HCT116 (cell line): Measurements from ENCODE around the gene TMEM41A.

Experiments used
- CTCF ChIP-seq, 3 experiments: fragments of 200-600 bp in 1 of 3; sonication (generic) in 1 of 3; IDR thresholded peaks in 2 of 3; conservative IDR thresholded peaks in 1 of 3; 2 replicates each; pipeline ENCODE4 v1.5.1; 2012 to 2017; ENCODE audit warnings: low read depth in 2 of 3, low read length in 2 of 3, antibody characterized with exemption in 1 of 3, borderline replicate concordance in 1 of 3, control low read depth in 1 of 3, mild to moderate bottlenecking in 1 of 3, mixed read lengths in 1 of 3, mixed run types in 1 of 3, moderate library complexity in 1 of 3; ENCODE audit not compliant: insufficient read depth in 1 of 3
- EGR1 ChIP-seq: IDR thresholded peaks from 2 replicates; pipeline ENCODE4 v1.6.1; 2012; ENCODE audit warnings: low read depth
- POLR2A ChIP-seq: IDR thresholded peaks from 2 replicates; pipeline ENCODE4 v1.7.0; 2011; ENCODE audit warnings: borderline replicate concordance; ENCODE audit not compliant: insufficient read depth, insufficient read length; ENCODE audit errors: extremely low read depth
- REST ChIP-seq: IDR thresholded peaks from 2 replicates; pipeline ENCODE4 v1.6.1; 2012; ENCODE audit warnings: low read depth
- SRF ChIP-seq: IDR thresholded peaks from 2 replicates; pipeline ENCODE4 v1.6.1; 2012; ENCODE audit warnings: low read depth
- YY1 ChIP-seq: IDR thresholded peaks from 2 replicates; pipeline ENCODE4 v1.6.1; 2011; ENCODE audit warnings: low read length, low read depth, moderate library complexity, mild to moderate bottlenecking; ENCODE audit not compliant: insufficient replicate concordance; ENCODE audit errors: extremely low read depth

- TF ChIP-seq EGR1 (no peak), POLR2A (no peak), CTCF (IDR thresholded peaks at IDR 0.05 in 2 of 3, conservative IDR thresholded peaks at IDR 0.05 in 1 of 3; ENCODE audit: borderline replicate concordance in 1 of 3, insufficient read depth in 1 of 3, low read depth in 2 of 3, low read length in 2 of 3) (no peak), YY1 (no peak), REST (no peak), SRF (no peak)
Observed at GRCh38 chr3:185439745-185440466, 58.9 kb downstream of the TMEM41A start.
